GM23338 (cell line): ENCODE measurements around the gene RAB15. TPM values are rescaled to one million over a fixed set of nuclear protein-coding genes. Genes with fewer than 3 reads are reported as not detected.

Source experiments
- ATAC-seq: fragments of 200-7000 bp; cut with Tn5 transposase; 3 replicates; pipeline ENCODE4 v1.9.1; 2020
- DNase-seq: peaks from one replicate; pipeline ENCODE4 v3.0.0-alpha.2; 2015; ENCODE audit warnings: low spot score
- H2AFZ ChIP-seq: fragments of 200-600 bp; sonication (generic); 2 replicates; pipeline ENCODE4 v1.8.0; 2016; ENCODE audit warnings: antibody characterized with exemption, mild to moderate bottlenecking, moderate library complexity
- H3F3A ChIP-seq: fragments of 200-600 bp; sonication (generic); replicated peaks from 2 replicates; pipeline ENCODE4 v1.8.0; 2017; ENCODE audit warnings: antibody characterized with exemption, mixed run types, low read depth
- H3K27ac ChIP-seq: fragments of 200-600 bp; sonication (generic); 2 replicates; pipeline ENCODE4 v1.6.1; 2016; ENCODE audit warnings: low read depth
- H3K27me3 ChIP-seq: fragments of 200-600 bp; sonication (generic); 2 replicates; pipeline ENCODE4 v1.8.0; 2016; ENCODE audit warnings: mild to moderate bottlenecking, mixed run types, moderate library complexity; ENCODE audit not compliant: insufficient read depth
- H3K36me3 ChIP-seq: fragments of 200-600 bp; sonication (generic); 2 replicates; pipeline ENCODE4 v1.8.0; 2016; ENCODE audit warnings: mild to moderate bottlenecking; ENCODE audit not compliant: insufficient read depth
- H3K4me1 ChIP-seq: fragments of 200-600 bp; sonication (generic); 2 replicates; pipeline ENCODE4 v1.8.0; 2016; ENCODE audit warnings: mild to moderate bottlenecking, moderate library complexity; ENCODE audit not compliant: insufficient read depth
- H3K4me2 ChIP-seq: fragments of 200-600 bp; sonication (generic); 2 replicates; pipeline ENCODE4 v1.7.1; 2017; ENCODE audit warnings: mixed run types
- H3K4me3 ChIP-seq: fragments of 200-600 bp; sonication (generic); 2 replicates; pipeline ENCODE4 v1.6.1; 2016; ENCODE audit warnings: mixed run types
- H3K79me2 ChIP-seq: fragments of 200-600 bp; sonication (generic); replicated peaks from 2 replicates; pipeline ENCODE4 v1.8.0; 2017; ENCODE audit warnings: mild to moderate bottlenecking; ENCODE audit not compliant: insufficient read depth
- H3K9me2 ChIP-seq: fragments of 200-600 bp; sonication (generic); 2 replicates; pipeline ENCODE4 v1.8.0; 2017; ENCODE audit not compliant: insufficient read depth
- H4K20me1 ChIP-seq: fragments of 200-600 bp; sonication (generic); replicated peaks from 2 replicates; pipeline ENCODE4 v1.8.0; 2017; ENCODE audit warnings: mild to moderate bottlenecking; ENCODE audit not compliant: insufficient read depth
- H3K27ac Mint-ChIP-seq: 2 replicates; pipeline ENCODE4 v1.8.0; 2020; ENCODE audit warnings: inconsistent platforms, mild to moderate bottlenecking, moderate library complexity, mixed read lengths
- H3K27me3 Mint-ChIP-seq: 3 replicates; pipeline ENCODE4 v1.8.0; 2022; ENCODE audit warnings: low read depth, mild to moderate bottlenecking, moderate library complexity, mixed read lengths, inconsistent platforms; ENCODE audit not compliant: insufficient read depth, poor library complexity
- H3K36me3 Mint-ChIP-seq: 3 replicates; pipeline ENCODE4 v1.8.0; 2021; ENCODE audit warnings: low read depth, mild to moderate bottlenecking, inconsistent platforms, moderate library complexity, mixed read lengths
- H3K4me1 Mint-ChIP-seq: 3 replicates; pipeline ENCODE4 v1.8.0; 2020; ENCODE audit warnings: mild to moderate bottlenecking, inconsistent platforms, mixed read lengths
- H3K4me3 Mint-ChIP-seq: 3 replicates; pipeline ENCODE4 v1.8.0; 2021; ENCODE audit warnings: moderate library complexity, mild to moderate bottlenecking, inconsistent platforms, mixed read lengths
- H3K9me3 Mint-ChIP-seq: 3 replicates; pipeline ENCODE4 v1.8.0; 2020; ENCODE audit warnings: moderate library complexity, mild to moderate bottlenecking, inconsistent platforms, mixed read lengths
- CREB1 ChIP-seq: fragments of 250-450 bp; sonication (Bioruptor Pico); IDR thresholded peaks from 2 replicates; pipeline ENCODE4 v1.5.0; 2020; ENCODE audit warnings: low read depth, mild to moderate bottlenecking, moderate library complexity
- EZH2 ChIP-seq: fragments of 200-600 bp; sonication (generic); IDR thresholded peaks from one replicate; pipeline ENCODE4 v1.8.0; 2017; ENCODE audit warnings: antibody characterized with exemption, mild to moderate bottlenecking, low read depth; ENCODE audit not compliant: unreplicated experiment
- EZH2phosphoT487 ChIP-seq: fragments of 200-600 bp; sonication (generic); IDR thresholded peaks from one replicate; pipeline ENCODE4 v1.8.1; 2018; ENCODE audit warnings: antibody characterized with exemption; ENCODE audit not compliant: unreplicated experiment
- JUNB ChIP-seq: IDR thresholded peaks from one replicate; pipeline ENCODE4 v1.6.1; 2016; ENCODE audit warnings: antibody characterized with exemption; ENCODE audit not compliant: unreplicated experiment
- NANOG ChIP-seq: IDR thresholded peaks from 2 replicates; pipeline ENCODE4 v1.6.1; 2016; ENCODE audit warnings: antibody characterized with exemption, borderline replicate concordance
- POLR2AphosphoS5 ChIP-seq: IDR thresholded peaks from 2 replicates; pipeline ENCODE4 v1.6.1; 2016; ENCODE audit warnings: antibody characterized with exemption, low read depth
- STAT1 ChIP-seq: IDR thresholded peaks from one replicate; pipeline ENCODE4 v1.6.1; 2016; ENCODE audit warnings: antibody characterized with exemption; ENCODE audit not compliant: unreplicated experiment
- ZNF114 ChIP-seq: fragments of 250-450 bp; sonication (Bioruptor Pico); IDR thresholded peaks from 2 replicates; pipeline ENCODE4 v1.5.0; 2020; ENCODE audit warnings: mild to moderate bottlenecking, moderate library complexity
- ZNF331 ChIP-seq: fragments of 250-450 bp; sonication (Bioruptor Pico); IDR thresholded peaks from 2 replicates; pipeline ENCODE4 v1.5.0; 2020; ENCODE audit warnings: low read depth, mild to moderate bottlenecking, moderate library complexity
- polyA plus RNA-seq: library from polyadenylated mRNA; unstranded; fragments of >200 nt; fragmentation: Nextera tagmentation; extraction: Ambion mirVana; gene quantifications from 2 replicates; pipeline ENCODE4 v1.2.1, GENCODE V29; 2016
- total RNA-seq: library from RNA; depleted of rRNA; stranded (reverse); fragments of >200 nt; shearing (Covaris generic); gene quantifications from 2 replicates; pipeline ENCODE4 v1.2.3, GENCODE V29; 2014
- TF ChIP-seq, protein P1 (sequence below), 2 experiments: fragments of 200-600 bp in 1 of 2; sonication (generic) in 1 of 2; conservative IDR thresholded peaks; 2 replicates each; pipeline versions ENCODE4 v1.5.1 to v1.6.1; 2016 to 2017; ENCODE audit warnings: antibody characterized with exemption in 2 of 2, low read depth in 2 of 2, mild to moderate bottlenecking in 2 of 2, moderate library complexity in 1 of 2
- TF ChIP-seq, protein P2 (sequence below): fragments of 250-450 bp; sonication (Bioruptor Pico); IDR thresholded peaks from 2 replicates; pipeline ENCODE4 v1.5.0; 2020; ENCODE audit warnings: mild to moderate bottlenecking, moderate library complexity
- TF ChIP-seq, protein P3 (sequence below): IDR thresholded peaks from one replicate; pipeline ENCODE4 v1.6.1; 2018; ENCODE audit warnings: antibody characterized with exemption; ENCODE audit not compliant: unreplicated experiment
- TF ChIP-seq, protein P4 (sequence below): IDR thresholded peaks from 2 replicates; pipeline ENCODE4 v1.6.1; 2016; ENCODE audit warnings: antibody characterized with exemption

RAB15 gene
- total and polyA plus RNA-seq, 2 experiments from 2014 or later, result 17.4 to 43.3 TPM

DNA sequence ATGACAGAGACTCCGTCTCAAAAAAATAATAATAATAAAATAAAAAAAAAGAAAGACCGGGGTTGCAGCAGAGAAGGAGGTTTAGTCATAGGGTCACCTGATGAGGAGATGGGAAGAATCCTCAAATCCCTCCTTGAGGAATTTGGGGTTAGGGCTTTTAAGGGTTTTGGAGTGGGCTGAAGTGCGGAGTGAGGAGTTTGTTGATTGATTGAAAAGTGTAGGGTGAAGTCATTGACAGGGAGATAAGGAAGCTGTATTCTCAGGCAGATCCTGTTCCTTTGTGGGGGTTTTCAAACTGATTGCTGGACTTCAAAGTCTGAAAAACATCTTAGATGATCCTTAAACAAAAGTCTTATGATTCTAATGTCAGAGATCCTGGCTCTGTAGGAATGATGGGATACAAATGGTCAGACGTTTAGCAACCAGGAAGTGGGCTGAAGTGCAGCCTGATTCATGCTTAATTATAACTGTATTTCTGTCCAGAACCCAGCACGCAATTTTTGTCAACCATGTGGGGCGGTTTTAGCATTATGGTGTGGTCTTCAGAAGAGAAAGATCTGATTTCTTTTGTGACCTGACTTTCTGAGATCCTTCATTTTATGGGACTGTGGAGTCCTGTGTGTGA is 30.6 kb upstream of the RAB15 start:
- DNase-seq, result no peak
- no peak overlapping the region for H3K4me2 ChIP-seq
- H3K36me3 Mint-ChIP-seq, result no peaks in the 10 kb centered on the region
- H3K4me1 Mint-ChIP-seq, result peaks cover 24% of the 10 kb centered on the region
- no peaks in the 10 kb centered on the region for H3K9me3 Mint-ChIP-seq
- H4K20me1 ChIP-seq, result no peaks in the 10 kb centered on the region
- no peaks in the 10 kb centered on the region for H3F3A ChIP-seq
- no peaks in the 10 kb centered on the region for H3K27me3 ChIP-seq
- no peak for ATAC-seq
- no peak overlapping the region for H2AFZ ChIP-seq
- H3K9me2 ChIP-seq, result no peaks in the 10 kb centered on the region; the same call in 1 of the 2 replicates
- H3K36me3 ChIP-seq, result no peaks in the 10 kb centered on the region
- H3K4me1 ChIP-seq, result peaks cover 11% of the 10 kb centered on the region
- no peak overlapping the region for H3K27ac Mint-ChIP-seq
- TF ChIP-seq, protein P1, sequence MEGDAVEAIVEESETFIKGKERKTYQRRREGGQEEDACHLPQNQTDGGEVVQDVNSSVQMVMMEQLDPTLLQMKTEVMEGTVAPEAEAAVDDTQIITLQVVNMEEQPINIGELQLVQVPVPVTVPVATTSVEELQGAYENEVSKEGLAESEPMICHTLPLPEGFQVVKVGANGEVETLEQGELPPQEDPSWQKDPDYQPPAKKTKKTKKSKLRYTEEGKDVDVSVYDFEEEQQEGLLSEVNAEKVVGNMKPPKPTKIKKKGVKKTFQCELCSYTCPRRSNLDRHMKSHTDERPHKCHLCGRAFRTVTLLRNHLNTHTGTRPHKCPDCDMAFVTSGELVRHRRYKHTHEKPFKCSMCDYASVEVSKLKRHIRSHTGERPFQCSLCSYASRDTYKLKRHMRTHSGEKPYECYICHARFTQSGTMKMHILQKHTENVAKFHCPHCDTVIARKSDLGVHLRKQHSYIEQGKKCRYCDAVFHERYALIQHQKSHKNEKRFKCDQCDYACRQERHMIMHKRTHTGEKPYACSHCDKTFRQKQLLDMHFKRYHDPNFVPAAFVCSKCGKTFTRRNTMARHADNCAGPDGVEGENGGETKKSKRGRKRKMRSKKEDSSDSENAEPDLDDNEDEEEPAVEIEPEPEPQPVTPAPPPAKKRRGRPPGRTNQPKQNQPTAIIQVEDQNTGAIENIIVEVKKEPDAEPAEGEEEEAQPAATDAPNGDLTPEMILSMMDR (conservative IDR thresholded peaks at IDR 0.05; ENCODE audit: low read depth in 2 of 2), result no peak
- TF ChIP-seq NANOG, result no peak
- TF ChIP-seq EZH2phosphoT487, result no peak
- no peak for TF ChIP-seq ZNF331 (CRISPR knock-in tag)
- TF ChIP-seq CREB1 (CRISPR knock-in tag), result no peak
- no peak for TF ChIP-seq JUNB
- TF ChIP-seq, protein P2, sequence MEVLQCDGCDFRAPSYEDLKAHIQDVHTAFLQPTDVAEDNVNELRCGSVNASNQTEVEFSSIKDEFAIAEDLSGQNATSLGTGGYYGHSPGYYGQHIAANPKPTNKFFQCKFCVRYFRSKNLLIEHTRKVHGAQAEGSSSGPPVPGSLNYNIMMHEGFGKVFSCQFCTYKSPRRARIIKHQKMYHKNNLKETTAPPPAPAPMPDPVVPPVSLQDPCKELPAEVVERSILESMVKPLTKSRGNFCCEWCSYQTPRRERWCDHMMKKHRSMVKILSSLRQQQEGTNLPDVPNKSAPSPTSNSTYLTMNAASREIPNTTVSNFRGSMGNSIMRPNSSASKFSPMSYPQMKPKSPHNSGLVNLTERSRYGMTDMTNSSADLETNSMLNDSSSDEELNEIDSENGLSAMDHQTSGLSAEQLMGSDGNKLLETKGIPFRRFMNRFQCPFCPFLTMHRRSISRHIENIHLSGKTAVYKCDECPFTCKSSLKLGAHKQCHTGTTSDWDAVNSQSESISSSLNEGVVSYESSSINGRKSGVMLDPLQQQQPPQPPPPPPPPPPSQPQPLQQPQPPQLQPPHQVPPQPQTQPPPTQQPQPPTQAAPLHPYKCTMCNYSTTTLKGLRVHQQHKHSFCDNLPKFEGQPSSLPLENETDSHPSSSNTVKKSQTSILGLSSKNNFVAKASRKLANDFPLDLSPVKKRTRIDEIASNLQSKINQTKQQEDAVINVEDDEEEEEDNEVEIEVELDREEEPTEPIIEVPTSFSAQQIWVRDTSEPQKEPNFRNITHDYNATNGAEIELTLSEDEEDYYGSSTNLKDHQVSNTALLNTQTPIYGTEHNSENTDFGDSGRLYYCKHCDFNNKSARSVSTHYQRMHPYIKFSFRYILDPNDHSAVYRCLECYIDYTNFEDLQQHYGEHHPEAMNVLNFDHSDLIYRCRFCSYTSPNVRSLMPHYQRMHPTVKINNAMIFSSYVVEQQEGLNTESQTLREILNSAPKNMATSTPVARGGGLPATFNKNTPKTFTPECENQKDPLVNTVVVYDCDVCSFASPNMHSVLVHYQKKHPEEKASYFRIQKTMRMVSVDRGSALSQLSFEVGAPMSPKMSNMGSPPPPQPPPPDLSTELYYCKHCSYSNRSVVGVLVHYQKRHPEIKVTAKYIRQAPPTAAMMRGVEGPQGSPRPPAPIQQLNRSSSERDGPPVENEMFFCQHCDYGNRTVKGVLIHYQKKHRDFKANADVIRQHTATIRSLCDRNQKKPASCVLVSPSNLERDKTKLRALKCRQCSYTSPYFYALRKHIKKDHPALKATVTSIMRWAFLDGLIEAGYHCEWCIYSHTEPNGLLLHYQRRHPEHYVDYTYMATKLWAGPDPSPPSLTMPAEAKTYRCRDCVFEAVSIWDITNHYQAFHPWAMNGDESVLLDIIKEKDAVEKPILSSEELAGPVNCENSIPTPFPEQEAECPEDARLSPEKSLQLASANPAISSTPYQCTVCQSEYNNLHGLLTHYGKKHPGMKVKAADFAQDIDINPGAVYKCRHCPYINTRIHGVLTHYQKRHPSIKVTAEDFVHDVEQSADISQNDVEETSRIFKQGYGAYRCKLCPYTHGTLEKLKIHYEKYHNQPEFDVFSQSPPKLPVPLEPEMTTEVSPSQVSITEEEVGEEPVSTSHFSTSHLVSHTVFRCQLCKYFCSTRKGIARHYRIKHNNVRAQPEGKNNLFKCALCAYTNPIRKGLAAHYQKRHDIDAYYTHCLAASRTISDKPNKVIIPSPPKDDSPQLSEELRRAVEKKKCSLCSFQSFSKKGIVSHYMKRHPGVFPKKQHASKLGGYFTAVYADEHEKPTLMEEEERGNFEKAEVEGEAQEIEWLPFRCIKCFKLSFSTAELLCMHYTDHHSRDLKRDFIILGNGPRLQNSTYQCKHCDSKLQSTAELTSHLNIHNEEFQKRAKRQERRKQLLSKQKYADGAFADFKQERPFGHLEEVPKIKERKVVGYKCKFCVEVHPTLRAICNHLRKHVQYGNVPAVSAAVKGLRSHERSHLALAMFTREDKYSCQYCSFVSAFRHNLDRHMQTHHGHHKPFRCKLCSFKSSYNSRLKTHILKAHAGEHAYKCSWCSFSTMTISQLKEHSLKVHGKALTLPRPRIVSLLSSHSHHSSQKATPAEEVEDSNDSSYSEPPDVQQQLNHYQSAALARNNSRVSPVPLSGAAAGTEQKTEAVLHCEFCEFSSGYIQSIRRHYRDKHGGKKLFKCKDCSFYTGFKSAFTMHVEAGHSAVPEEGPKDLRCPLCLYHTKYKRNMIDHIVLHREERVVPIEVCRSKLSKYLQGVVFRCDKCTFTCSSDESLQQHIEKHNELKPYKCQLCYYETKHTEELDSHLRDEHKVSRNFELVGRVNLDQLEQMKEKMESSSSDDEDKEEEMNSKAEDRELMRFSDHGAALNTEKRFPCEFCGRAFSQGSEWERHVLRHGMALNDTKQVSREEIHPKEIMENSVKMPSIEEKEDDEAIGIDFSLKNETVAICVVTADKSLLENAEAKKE, result no peak
- TF ChIP-seq EZH2, result no peak
- TF ChIP-seq, protein P3, sequence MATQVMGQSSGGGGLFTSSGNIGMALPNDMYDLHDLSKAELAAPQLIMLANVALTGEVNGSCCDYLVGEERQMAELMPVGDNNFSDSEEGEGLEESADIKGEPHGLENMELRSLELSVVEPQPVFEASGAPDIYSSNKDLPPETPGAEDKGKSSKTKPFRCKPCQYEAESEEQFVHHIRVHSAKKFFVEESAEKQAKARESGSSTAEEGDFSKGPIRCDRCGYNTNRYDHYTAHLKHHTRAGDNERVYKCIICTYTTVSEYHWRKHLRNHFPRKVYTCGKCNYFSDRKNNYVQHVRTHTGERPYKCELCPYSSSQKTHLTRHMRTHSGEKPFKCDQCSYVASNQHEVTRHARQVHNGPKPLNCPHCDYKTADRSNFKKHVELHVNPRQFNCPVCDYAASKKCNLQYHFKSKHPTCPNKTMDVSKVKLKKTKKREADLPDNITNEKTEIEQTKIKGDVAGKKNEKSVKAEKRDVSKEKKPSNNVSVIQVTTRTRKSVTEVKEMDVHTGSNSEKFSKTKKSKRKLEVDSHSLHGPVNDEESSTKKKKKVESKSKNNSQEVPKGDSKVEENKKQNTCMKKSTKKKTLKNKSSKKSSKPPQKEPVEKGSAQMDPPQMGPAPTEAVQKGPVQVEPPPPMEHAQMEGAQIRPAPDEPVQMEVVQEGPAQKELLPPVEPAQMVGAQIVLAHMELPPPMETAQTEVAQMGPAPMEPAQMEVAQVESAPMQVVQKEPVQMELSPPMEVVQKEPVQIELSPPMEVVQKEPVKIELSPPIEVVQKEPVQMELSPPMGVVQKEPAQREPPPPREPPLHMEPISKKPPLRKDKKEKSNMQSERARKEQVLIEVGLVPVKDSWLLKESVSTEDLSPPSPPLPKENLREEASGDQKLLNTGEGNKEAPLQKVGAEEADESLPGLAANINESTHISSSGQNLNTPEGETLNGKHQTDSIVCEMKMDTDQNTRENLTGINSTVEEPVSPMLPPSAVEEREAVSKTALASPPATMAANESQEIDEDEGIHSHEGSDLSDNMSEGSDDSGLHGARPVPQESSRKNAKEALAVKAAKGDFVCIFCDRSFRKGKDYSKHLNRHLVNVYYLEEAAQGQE, result no peak
- no peak for TF ChIP-seq POLR2AphosphoS5
- TF ChIP-seq ZNF114 (CRISPR knock-in tag), result no peak
- no peak for TF ChIP-seq STAT1
- TF ChIP-seq, protein P4, sequence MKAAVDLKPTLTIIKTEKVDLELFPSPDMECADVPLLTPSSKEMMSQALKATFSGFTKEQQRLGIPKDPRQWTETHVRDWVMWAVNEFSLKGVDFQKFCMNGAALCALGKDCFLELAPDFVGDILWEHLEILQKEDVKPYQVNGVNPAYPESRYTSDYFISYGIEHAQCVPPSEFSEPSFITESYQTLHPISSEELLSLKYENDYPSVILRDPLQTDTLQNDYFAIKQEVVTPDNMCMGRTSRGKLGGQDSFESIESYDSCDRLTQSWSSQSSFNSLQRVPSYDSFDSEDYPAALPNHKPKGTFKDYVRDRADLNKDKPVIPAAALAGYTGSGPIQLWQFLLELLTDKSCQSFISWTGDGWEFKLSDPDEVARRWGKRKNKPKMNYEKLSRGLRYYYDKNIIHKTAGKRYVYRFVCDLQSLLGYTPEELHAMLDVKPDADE, result no peak
- H3K4me3 Mint-ChIP-seq, result no peak overlapping the region
- no peak overlapping the region for H3K4me3 ChIP-seq
- no peak overlapping the region for H3K27ac ChIP-seq
- H3K79me2 ChIP-seq, result 0 out of 2 replicates have a peak, but pooled peaks cover 5% of the 10 kb centered on the region
- peaks cover 3% of the 10 kb centered on the region for H3K27me3 Mint-ChIP-seq
